ENCODE measurements around the gene LRMDA.
A peak's percentile ranks its signal among the peaks of the same experiment; 100 is the strongest.
"Not testable (repeated sequence)": the region's sequence is repeated elsewhere in the genome, so short reads cannot be mapped to it uniquely, and the experiment has no call there.

LRMDA gene

GRCh38 chr10:75743291-75743778, 311.9 kb downstream of the LRMDA start:
- H2BK5ac ChIP-seq (ENCODE audit: low read depth, low read length, poor library complexity, severe bottlenecking) = no peak overlapping the region
- H4K8ac ChIP-seq (ENCODE audit: low read length) = no peak overlapping the region
- H3K9me3 ChIP-seq (ENCODE audit: control insufficient read depth, low read length) = no peaks in the 10 kb centered on the region
- no peak overlapping the region for H4K91ac ChIP-seq (ENCODE audit: low read length)
- H3K4ac ChIP-seq (ENCODE audit: low read depth in 1 of 2, low read length in 2 of 2) = no peak overlapping the region
- H2BK120ac ChIP-seq (ENCODE audit: low read depth, low read length) = no peak overlapping the region
- WGBS = 35% methylated on average over 7 of the region's 9 CpGs
- H3K14ac ChIP-seq (ENCODE audit: low read length in 2 of 2) = no peak overlapping the region
- H3K4me1 ChIP-seq (ENCODE audit: control insufficient read depth, insufficient read depth, low read depth, low read length) = no peaks in the 10 kb centered on the region
- H3K4me3 ChIP-seq (ENCODE audit: insufficient read depth in 1 of 2, low read depth in 1 of 2, low read length in 2 of 2) = no peak overlapping the region
- no peak overlapping the region for H3K23ac ChIP-seq (ENCODE audit: low read length in 2 of 2)
- H2AFZ ChIP-seq (ENCODE audit: low read depth, low read length) = no peak overlapping the region
- H3K9ac ChIP-seq (ENCODE audit: low read length) = no peak overlapping the region
- H3K79me1 ChIP-seq (replicated peaks; ENCODE audit: low read length, poor library complexity, severe bottlenecking) = no peaks in the 10 kb centered on the region
- no peak overlapping the region for H3K27ac ChIP-seq (ENCODE audit: low read length, poor library complexity, severe bottlenecking)
- H3K18ac ChIP-seq (ENCODE audit: low read depth in 1 of 2, low read length in 2 of 2) = no peak overlapping the region
- H2BK12ac ChIP-seq (ENCODE audit: low read length in 2 of 2) = no peak overlapping the region
- H2AK5ac ChIP-seq (ENCODE audit: low read length, severe bottlenecking) = no peak overlapping the region
- peak; percentile 20 for DNase-seq
- H3K36me3 ChIP-seq (ENCODE audit: control insufficient read depth in 1 of 2, insufficient read depth in 2 of 2, low read depth in 1 of 2, low read length in 2 of 2) = no peaks in the 10 kb centered on the region
- H3K4me2 ChIP-seq (ENCODE audit: low read length, poor library complexity, severe bottlenecking) = peak overlapping the region; percentile 52
- peaks cover 0 to 7% of the 10 kb centered on the region in 2 experiments for H3K27me3 ChIP-seq (ENCODE audit: control insufficient read depth in 1 of 2, insufficient read depth in 1 of 2, low read length in 2 of 2)
- H2BK15ac ChIP-seq (ENCODE audit: low read depth, poor library complexity, severe bottlenecking) = no peak overlapping the region

GRCh38 chr10:75744261-75744660, 312.8 kb downstream of the LRMDA start:
- Histone ChIP-seq H3K27ac (ENCODE audit: low read length, poor library complexity, severe bottlenecking) (no peak overlapping the region), H4K91ac (ENCODE audit: low read length) (no peak overlapping the region), H3K4ac (ENCODE audit: low read depth in 1 of 2, low read length in 2 of 2) (no peak overlapping the region), H3K9ac (ENCODE audit: low read length) (no peak overlapping the region), H3K9me3 (ENCODE audit: control insufficient read depth, low read length) (no peaks in the 10 kb centered on the region), H3K27me3 (ENCODE audit: control insufficient read depth in 1 of 2, insufficient read depth in 1 of 2, low read length in 2 of 2) (peaks cover 0 to 3% of the 10 kb centered on the region in 2 experiments), H2AFZ (ENCODE audit: low read depth, low read length) (no peak overlapping the region), H3K14ac (ENCODE audit: low read length in 2 of 2) (no peak overlapping the region), H2BK15ac (ENCODE audit: low read depth, poor library complexity, severe bottlenecking) (no peak overlapping the region), H3K4me1 (ENCODE audit: control insufficient read depth, insufficient read depth, low read depth, low read length) (no peaks in the 10 kb centered on the region), H2BK5ac (ENCODE audit: low read depth, low read length, poor library complexity, severe bottlenecking) (no peak overlapping the region), H3K18ac (ENCODE audit: low read depth in 1 of 2, low read length in 2 of 2) (no peak overlapping the region), H4K8ac (ENCODE audit: low read length) (no peak overlapping the region), H2BK12ac (ENCODE audit: low read length in 2 of 2) (no peak overlapping the region), H3K4me3 (ENCODE audit: insufficient read depth in 1 of 2, low read depth in 1 of 2, low read length in 2 of 2) (no peak overlapping the region), H3K36me3 (ENCODE audit: control insufficient read depth in 1 of 2, insufficient read depth in 2 of 2, low read depth in 1 of 2, low read length in 2 of 2) (no peaks in the 10 kb centered on the region), H3K23ac (ENCODE audit: low read length in 2 of 2) (no peak overlapping the region), H2AK5ac (ENCODE audit: low read length, severe bottlenecking) (no peak overlapping the region), H3K4me2 (ENCODE audit: low read length, poor library complexity, severe bottlenecking) (no peak overlapping the region), H2BK120ac (ENCODE audit: low read depth, low read length) (no peak overlapping the region), H3K79me1 (replicated peaks; ENCODE audit: low read length, poor library complexity, severe bottlenecking) (no peaks in the 10 kb centered on the region)
- DNase-seq = no peak

GRCh38 chr10:75746356-75746755, 314.9 kb downstream of the LRMDA start:
- no peak overlapping the region for H3K14ac ChIP-seq (ENCODE audit: low read length in 2 of 2)
- H3K4me3 ChIP-seq (ENCODE audit: insufficient read depth in 1 of 2, low read depth in 1 of 2, low read length in 2 of 2) = no peak overlapping the region
- H3K27ac ChIP-seq (ENCODE audit: low read length, poor library complexity, severe bottlenecking) = no peak overlapping the region
- no peak overlapping the region for H3K4ac ChIP-seq (ENCODE audit: low read depth in 1 of 2, low read length in 2 of 2)
- no peak overlapping the region for H2BK12ac ChIP-seq (ENCODE audit: low read length in 2 of 2)
- H4K91ac ChIP-seq (ENCODE audit: low read length) = no peak overlapping the region
- no peak overlapping the region for H2BK5ac ChIP-seq (ENCODE audit: low read depth, low read length, poor library complexity, severe bottlenecking)
- peaks cover 0 to 3% of the 10 kb centered on the region in 2 experiments for H3K27me3 ChIP-seq (ENCODE audit: control insufficient read depth in 1 of 2, insufficient read depth in 1 of 2, low read length in 2 of 2)
- H2AK5ac ChIP-seq (ENCODE audit: low read length, severe bottlenecking) = no peak overlapping the region
- no peak overlapping the region for H3K23ac ChIP-seq (ENCODE audit: low read length in 2 of 2)
- H3K18ac ChIP-seq (ENCODE audit: low read depth in 1 of 2, low read length in 2 of 2) = no peak overlapping the region
- H2AFZ ChIP-seq (ENCODE audit: low read depth, low read length) = no peak overlapping the region
- H3K9me3 ChIP-seq (ENCODE audit: control insufficient read depth, low read length) = no peaks in the 10 kb centered on the region
- whole genome bisulfite sequencing = 79% methylated on average over 4 of the region's 5 CpGs
- no peak overlapping the region for H3K4me2 ChIP-seq (ENCODE audit: low read length, poor library complexity, severe bottlenecking)
- no peak overlapping the region for H2BK120ac ChIP-seq (ENCODE audit: low read depth, low read length)
- H4K8ac ChIP-seq (ENCODE audit: low read length) = no peak overlapping the region
- H3K36me3 ChIP-seq (ENCODE audit: control insufficient read depth in 1 of 2, insufficient read depth in 2 of 2, low read depth in 1 of 2, low read length in 2 of 2) = no peaks in the 10 kb centered on the region
- no peak overlapping the region for H2BK15ac ChIP-seq (ENCODE audit: low read depth, poor library complexity, severe bottlenecking)
- DNase-seq = no peak
- no peaks in the 10 kb centered on the region for H3K4me1 ChIP-seq (ENCODE audit: control insufficient read depth, insufficient read depth, low read depth, low read length)
- H3K9ac ChIP-seq (ENCODE audit: low read length) = no peak overlapping the region
- H3K79me1 ChIP-seq (replicated peaks; ENCODE audit: low read length, poor library complexity, severe bottlenecking) = no peaks in the 10 kb centered on the region

- not testable (repeated sequence) for H3K18ac ChIP-seq (ENCODE audit: low read depth in 1 of 2, low read length in 2 of 2); H4K91ac ChIP-seq (ENCODE audit: low read length); H2AFZ ChIP-seq (ENCODE audit: low read depth, low read length); H3K4ac ChIP-seq (ENCODE audit: low read depth in 1 of 2, low read length in 2 of 2); H4K8ac ChIP-seq (ENCODE audit: low read length); H3K27me3 ChIP-seq (ENCODE audit: control insufficient read depth in 1 of 2, insufficient read depth in 1 of 2, low read length in 2 of 2); H3K4me2 ChIP-seq (ENCODE audit: low read length, poor library complexity, severe bottlenecking); H2BK120ac ChIP-seq (ENCODE audit: low read depth, low read length); H3K14ac ChIP-seq (ENCODE audit: low read length in 2 of 2); H3K9me3 ChIP-seq (ENCODE audit: control insufficient read depth, low read length); H2AK5ac ChIP-seq (ENCODE audit: low read length, severe bottlenecking); H2BK5ac ChIP-seq (ENCODE audit: low read depth, low read length, poor library complexity, severe bottlenecking); H3K36me3 ChIP-seq (ENCODE audit: control insufficient read depth in 1 of 2, insufficient read depth in 2 of 2, low read depth in 1 of 2, low read length in 2 of 2); H3K4me1 ChIP-seq (ENCODE audit: control insufficient read depth, insufficient read depth, low read depth, low read length); DNase-seq; H2BK12ac ChIP-seq (ENCODE audit: low read length in 2 of 2); H3K23ac ChIP-seq (ENCODE audit: low read length in 2 of 2); H3K4me3 ChIP-seq (ENCODE audit: insufficient read depth in 1 of 2, low read depth in 1 of 2, low read length in 2 of 2); H3K9ac ChIP-seq (ENCODE audit: low read length); H3K27ac ChIP-seq (ENCODE audit: low read length, poor library complexity, severe bottlenecking); H3K79me1 ChIP-seq (replicated peaks; ENCODE audit: low read length, poor library complexity, severe bottlenecking)
- 97% methylated on average over 47 of the region's 50 CpGs for WGBS
- H2BK15ac ChIP-seq (ENCODE audit: low read depth, poor library complexity, severe bottlenecking) = peak overlapping the region; percentile 69
These were observed 318.9 kb downstream of the LRMDA start for GRCh38 chr10:75750093-75750875.

Data from mesenchymal stem cell (in vitro differentiated cells and primary cell).